Mesenteric fat pad (tissue), 1 donor: ENCODE measurements around the gene BICD2. TPM values are rescaled to one million over a fixed set of nuclear protein-coding genes. Genes with fewer than 3 reads are reported as not detected.

Experiments
- DNase-seq: peaks from one replicate; pipeline ENCODE4 v3.0.0-alpha.2; 2020; ENCODE audit warnings: low spot score
- total RNA-seq: library from RNA; stranded (reverse); fragmentation: NEBNext Ultra II Directional; extraction: Animal tissue kit (Norgen Biotek cat#: 25700); gene quantifications from one replicate; pipeline ENCODE4 v1.2.1, GENCODE V29; 2021
- donor health status: DM: yes; HTN: yes; CAD: no.

Gene BICD2
- total RNA-seq, 1 donor from 2014 or later = 34.8 TPM

GRCh38 chr9:92716557-92716956 lies 48.1 kb downstream of the BICD2 start:
- no peak for DNase-seq

- DNase-seq = no peak
Observed at GRCh38 chr9:92715488-92716231, 49.0 kb downstream of the BICD2 start.

GRCh38 chr9:92714787-92715487 lies 49.7 kb downstream of the BICD2 start:
- DNase-seq = no peak

- DNase-seq = no peak
Observed at GRCh38 chr9:92714016-92714415, 50.6 kb downstream of the BICD2 start.

- no peak for DNase-seq
Observed at GRCh38 chr9:92713528-92713927, 51.1 kb downstream of the BICD2 start.

GRCh38 chr9:92712767-92713166 lies 51.9 kb downstream of the BICD2 start:
- DNase-seq = no peak

- no peak for DNase-seq
Observed at GRCh38 chr9:92711844-92712243, 52.8 kb downstream of the BICD2 start.

DNA sequence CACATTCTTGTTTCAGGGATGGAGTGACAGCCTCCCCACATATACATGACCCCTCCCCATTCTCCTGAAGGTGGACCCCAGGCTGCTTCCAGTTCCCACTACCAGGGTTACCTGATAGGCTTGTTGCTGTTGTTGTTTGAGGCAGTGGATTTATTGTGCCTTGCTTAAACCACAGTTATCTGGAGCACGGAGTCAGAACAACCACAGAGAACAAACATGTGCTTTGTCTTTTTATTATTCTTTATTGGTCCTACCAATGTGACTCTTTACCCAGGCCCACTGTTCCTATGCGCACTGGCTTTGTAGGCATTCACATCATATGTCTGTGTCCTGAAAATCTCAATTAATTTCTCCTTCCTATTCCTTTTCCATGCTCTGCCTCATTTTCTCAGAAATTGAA lies 53.5 kb downstream of the BICD2 start:
- DNase-seq = no peak

GRCh38 chr9:92710368-92710767 lies 54.3 kb downstream of the BICD2 start:
- peak; percentile 43 for DNase-seq

DNA sequence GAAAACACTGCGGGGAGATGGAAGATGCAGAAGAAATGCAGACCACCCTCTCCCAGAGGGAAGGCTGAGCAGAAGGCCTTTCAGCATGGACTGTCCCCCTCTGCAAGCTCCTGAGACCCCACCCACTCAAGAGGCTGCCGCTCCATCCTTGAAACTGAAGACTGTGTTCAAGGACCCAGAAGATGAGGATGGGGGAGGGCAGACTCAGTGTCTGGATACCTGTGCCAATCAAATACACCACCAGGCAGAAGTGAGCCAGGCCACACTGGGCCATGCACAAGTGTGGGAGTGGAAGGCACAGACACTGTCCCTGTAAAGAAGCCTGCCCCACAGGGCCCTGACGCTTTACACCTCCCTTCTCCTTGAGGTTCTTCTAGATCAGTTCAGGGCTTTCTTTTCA lies 54.7 kb downstream of the BICD2 start:
- DNase-seq = peak; percentile 59

GRCh38 chr9:92709240-92709639 lies 55.4 kb downstream of the BICD2 start:
- no peak for DNase-seq

DNA sequence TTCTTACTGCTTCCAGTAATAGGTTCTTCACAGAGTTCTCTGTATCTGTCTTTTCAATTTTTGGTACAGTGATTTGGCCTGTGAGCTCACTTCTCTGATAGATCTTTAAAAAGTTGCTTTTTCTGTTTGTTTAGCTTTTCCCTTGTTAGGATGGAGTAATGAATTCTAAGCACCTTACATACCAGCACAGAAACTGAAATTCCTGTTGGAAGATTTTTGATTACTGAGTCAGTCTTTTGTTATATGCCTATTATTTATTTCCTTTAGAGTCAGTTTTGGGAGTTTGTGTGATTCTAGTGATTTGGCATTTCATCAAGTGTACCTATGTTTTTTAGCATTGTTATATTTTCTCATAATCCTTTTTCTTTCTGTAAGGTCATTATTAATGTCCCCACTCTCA lies 57.1 kb downstream of the BICD2 start:
- DNase-seq = no peak

- DNase-seq = peak; percentile 65
Observed at GRCh38 chr9:92706218-92706940, 58.3 kb downstream of the BICD2 start.

DNA sequence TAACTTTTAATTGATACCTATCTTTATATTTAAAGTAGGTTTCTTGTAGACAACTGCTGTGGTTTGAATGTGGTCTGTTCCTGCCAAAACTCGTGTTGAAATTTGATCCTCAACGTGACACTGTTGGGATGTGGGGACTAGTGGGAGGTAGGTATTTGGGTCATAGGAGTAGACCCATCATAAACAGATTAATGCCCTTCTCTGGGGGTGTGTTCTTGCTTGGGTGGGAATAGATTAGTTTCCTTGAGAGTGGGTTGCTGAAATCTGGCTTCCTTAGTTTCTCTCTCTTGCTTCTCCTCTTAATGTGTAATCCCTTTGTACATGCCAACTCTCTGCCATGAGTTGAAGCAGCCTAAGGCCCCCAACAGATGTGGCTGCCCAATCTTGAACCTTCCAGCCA lies 60.1 kb downstream of the BICD2 start:
- no peak for DNase-seq

GRCh38 chr9:92696619-92697018 lies 68.0 kb downstream of the BICD2 start:
- no peak for DNase-seq

DNA sequence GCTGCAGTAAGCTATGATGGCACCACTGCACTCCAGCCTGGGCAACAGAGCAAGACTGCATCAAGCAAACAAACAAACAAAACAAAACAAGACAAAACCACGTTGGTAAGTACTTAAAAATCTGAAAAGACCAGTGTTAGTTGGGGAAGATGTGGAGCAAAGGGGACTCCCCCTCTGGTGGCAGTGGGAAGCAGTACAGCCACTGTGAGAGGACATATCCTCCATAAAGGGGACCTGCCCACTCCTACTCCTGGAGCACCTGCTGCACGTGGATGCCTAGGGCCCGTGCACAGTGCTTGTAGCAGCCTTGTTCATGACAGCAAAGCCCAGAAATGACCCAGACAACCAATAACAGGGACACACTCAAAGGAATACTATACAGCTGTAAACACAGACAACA lies 77.7 kb downstream of the BICD2 start:
- DNase-seq = no peak

GRCh38 chr9:92685022-92685421 lies 79.6 kb downstream of the BICD2 start:
- peak; percentile 24 for DNase-seq

DNA sequence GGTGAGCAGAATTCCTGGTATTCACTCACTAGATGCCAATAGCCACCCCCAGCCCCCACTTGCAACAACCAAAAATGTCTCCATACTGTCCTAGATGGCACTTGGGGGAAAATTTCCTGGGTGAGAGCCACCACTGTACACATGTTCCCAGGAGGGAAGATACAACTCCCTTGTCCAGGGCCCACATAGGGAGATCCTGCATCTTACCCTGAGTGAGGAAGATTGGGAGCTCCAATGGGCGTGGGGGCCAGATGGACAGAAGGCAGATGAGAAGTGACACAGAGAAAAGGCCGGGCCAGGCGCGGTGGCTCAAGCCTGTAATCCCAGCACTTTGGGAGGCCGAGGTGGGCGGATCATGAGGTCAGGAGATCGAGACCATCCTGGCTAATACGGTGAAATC lies 82.4 kb downstream of the BICD2 start:
- DNase-seq = peak; percentile 60

- peak; percentile 76 for DNase-seq
Observed at GRCh38 chr9:92680166-92681119, 84.2 kb downstream of the BICD2 start.

- DNase-seq = no peak
Observed at GRCh38 chr9:92679413-92680165, 85.0 kb downstream of the BICD2 start.
